COLO829 (cell line): Measurements from ENCODE around the gene MOB1A.
"Not testable (repeated sequence)": the region's sequence is repeated elsewhere in the genome, so short reads cannot be mapped to it uniquely, and the experiment has no call there.

Source experiments
- DNase-seq: peaks from one replicate; pipeline ENCODE4 v3.0.0; 2012; ENCODE audit warnings: low spot score

MOB1A gene

GRCh38 chr2:74178211-74179062 is at the start of gene MOB1A:
TSS of gene MOB1A (minus strand) at chr2:74178879. CDS start at chr2:74178674, 205 bp downstream.
- DNase-seq, result peak; percentile 96

- DNase-seq, result no peak
Measured at GRCh38 chr2:74227646-74228045, 49.0 kb upstream of the MOB1A start.

DNA sequence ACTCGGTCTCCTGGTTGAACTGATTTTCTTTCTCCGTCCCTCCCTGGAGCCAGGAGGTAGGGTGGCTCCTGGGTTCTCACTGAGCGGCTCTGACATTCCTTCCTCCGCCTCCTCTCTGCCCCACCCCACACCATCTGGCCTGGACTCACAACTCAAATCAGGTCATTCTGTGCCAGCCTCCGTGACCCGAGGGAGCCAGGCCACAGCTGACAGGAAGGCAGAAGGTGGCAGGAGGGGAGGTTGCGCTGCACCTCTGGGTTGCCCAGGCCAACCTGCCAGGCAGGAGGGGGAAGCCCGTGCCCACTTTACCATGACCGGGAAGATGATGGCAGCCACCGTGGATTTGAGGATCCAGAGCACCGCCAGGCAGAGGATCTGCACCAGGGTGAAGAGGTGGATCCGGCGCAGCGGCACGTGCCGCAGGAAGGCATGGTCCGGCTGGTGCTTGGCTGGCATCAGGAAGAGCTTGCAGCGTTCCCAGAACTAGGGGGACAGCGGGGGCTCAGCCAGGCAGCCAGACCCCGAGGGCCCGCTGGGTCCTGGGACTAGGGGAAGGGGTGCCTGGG is 48.1 kb upstream of the MOB1A start:
- no peak for DNase-seq

GRCh38 chr2:74225698-74226459 is 47.2 kb upstream of the MOB1A start:
- DNase-seq, result no peak

DNA sequence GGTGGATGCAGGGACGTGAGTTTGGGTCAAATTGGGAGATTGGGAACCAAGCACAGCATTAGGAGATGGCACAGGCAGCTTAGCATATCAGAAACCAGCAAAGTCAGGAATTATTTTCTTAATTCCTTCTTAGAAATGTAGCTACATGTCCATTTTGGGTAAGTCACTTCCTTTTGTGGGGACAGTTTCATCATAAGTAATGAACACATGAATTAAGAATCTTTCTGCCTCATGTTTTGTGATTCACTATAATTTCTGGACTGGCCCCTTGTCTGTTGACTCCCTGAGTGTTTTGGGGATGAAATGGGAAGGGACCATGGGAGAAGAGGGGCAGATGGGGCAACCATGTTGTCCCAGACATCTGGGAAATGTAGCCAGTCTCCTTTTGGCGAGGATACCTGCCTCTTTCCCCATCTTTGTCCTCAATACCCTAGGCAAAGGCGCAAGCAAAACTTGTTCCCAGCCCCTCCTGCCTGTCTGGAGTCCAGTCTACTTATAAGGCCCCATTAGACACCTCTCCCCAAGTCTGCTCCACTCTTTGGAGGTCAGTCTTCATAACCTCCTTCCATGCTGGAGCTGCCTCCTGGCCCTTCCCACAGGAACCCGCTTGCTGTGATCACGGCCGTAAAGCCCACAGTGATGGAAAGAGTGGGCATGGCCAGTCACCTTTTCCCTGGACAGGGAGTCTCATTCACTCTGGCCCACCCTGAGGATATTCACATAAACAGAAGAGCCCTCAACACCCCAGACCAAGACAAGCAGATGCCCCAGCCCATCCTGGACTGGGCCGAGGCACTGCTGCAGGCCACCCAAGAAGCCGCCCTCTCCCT is 45.5 kb upstream of the MOB1A start:
- DNase-seq, result no peak

DNA sequence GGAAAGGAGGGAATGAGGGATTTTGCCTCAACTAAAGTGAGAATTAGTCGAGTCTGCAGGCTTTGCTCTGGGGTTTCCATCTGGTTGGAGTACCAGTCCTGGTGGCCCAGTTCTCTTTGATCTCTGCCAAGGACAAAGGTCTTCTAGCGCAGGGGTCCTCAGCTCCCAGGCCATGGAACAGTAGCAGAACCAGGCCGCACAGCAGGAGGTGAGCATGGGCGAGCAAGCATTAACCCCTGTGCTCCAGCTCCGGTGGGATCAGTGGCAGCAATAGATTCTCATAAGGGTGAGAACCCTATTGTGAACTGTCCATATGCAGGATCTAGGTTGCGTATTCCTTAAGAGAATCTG is 43.6 kb upstream of the MOB1A start:
- DNase-seq, result no peak

- no peak for DNase-seq
Measured at GRCh38 chr2:74221604-74222299, 43.1 kb upstream of the MOB1A start.

GRCh38 chr2:74221091-74221490 is 42.4 kb upstream of the MOB1A start:
- no peak for DNase-seq

DNA sequence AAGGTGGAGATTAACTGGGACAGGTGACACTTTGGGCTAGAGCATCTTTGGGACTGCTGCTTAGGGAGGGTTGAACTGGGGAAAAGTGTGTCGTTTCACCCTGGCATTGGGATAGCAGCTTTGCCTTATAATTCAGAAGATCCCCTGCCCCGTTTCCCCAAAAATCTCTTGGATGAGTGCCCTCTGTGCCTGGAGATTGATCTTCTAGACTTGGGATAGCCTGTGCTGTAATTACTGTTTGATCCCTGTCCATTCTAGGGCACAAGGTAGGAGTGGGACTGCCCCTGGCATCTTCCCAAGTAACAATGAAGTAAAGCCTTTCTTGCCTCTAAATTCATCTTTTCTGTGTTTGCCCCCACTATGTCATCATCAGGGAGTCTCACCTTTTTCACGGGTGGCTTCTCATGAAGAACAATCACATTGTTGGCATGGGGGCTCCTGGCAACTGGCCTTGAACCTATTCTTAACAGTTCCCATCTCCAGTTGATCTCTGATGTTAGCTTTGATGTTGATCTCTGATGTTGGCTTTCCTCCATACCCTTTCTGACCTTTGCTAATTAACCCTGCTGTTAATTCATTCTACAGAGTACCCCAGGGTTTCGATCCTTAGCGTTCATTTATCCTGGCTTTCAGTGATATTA is 41.3 kb upstream of the MOB1A start:
- no peak for DNase-seq

DNA sequence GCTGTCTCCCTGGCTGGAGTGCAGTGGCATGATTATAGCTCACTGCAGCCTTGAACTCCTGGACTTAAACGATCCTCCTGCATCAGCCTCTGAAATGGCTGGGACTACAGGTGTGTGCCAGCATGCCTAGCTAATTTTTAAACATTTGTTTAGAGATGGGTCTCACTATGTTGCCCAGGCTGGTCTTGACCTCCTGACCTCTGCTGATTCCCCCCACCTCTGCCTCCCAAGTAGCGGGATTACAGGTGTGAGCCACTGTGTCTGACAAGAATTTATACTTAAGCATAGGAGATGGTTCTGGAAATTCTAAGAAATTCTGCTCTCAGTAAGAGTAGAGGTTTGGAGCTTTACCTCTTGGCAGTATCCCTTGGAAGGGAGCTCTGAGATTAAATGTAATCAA is 38.0 kb upstream of the MOB1A start:
- DNase-seq, result no peak

- not testable (repeated sequence) for DNase-seq
Measured at GRCh38 chr2:74215771-74216170, 37.1 kb upstream of the MOB1A start.

DNA sequence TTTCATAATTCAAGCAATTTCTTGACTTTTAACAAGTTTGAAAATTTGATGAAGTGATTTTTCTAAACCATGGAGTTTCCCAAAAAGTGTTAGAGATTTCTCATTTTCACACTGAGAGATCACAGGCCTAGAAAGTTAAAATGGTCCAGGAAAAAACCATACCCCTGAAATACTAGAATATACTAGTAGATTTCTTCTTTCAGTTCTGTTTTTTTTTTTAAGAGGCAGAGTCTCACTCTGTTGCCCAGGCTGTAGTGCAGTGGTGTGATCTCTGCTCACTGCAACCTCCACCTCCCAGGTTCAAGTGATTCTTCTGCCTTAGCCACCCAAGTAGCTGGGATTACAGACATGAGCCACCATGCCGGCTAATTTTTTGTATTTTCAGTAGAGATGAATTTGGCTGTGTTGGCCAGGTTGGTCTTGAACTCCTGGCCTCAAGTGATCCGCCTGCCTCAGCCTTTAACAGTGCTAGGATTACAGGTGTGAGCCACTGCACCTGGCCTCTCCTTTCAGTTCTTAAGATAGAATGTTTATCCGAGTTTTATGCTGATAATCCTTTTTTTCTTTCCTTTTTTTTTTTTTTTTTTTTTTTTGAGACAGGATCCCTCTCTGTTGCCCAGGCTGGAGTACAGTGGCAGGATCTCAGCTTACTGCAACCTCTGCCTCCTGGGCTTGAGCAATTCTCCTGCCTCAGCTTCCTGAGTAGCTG is 34.2 kb upstream of the MOB1A start:
- DNase-seq, result no peak

- DNase-seq, result no peak
Measured at GRCh38 chr2:74206180-74206688, 27.6 kb upstream of the MOB1A start.

DNA sequence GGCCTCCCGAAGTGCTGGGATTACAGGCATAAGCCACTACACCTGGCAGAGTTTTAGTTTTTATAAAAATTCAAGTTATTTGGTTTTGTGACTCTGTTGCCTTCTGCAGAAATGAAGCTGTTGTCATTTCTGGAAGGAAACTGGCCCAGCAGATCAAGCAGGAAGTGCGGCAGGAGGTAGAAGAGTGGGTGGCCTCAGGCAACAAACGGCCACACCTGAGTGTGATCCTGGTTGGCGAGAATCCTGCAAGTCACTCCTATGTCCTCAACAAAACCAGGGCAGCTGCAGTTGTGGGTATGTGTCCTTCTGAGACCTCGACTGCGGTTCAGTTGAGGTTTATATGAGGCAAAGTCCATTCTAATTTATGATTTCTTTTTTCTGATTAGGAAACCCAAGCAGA is 26.9 kb upstream of the MOB1A start:
- no peak for DNase-seq

- DNase-seq, result no peak
Measured at GRCh38 chr2:74205113-74205512, 26.4 kb upstream of the MOB1A start.

DNA sequence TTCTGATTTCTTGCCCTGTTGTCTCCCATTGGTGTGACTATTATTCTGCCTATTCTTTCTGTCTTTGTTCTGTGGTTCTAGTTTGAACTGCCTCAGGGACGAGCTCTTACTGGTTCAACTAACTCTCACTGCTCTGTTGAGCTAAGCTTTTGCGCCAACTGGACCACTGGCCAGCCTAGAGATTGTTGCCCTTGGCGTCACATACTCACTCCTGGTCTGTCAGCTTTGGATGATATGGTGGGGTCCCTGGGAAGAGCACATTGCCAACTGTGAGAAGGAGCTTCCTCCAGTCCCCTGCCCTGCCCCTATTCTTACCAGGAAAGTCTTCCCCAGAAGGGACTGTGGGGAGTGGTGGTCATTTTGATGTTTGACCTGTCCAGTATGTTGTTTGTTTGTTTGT is 25.8 kb upstream of the MOB1A start:
- no peak for DNase-seq

DNA sequence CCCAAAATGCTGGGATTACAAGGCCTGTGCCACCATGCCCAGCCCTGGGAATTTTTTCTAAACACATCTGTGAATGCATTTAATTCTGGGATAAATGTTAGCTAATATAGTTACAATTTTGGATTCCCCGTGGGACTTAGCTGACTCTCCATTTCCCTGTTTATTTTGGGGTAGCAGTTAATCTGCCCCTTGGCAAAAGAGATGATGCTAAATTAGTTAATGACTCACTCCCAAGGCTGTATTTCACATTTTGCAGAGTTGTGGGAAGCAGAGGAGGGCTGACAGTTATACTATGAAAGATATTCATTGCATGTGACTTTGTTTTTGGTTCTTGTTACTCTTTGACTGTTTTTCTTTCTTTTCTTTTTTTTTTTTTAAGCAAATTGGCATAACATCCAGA is 22.9 kb upstream of the MOB1A start:
- DNase-seq, result no peak

- no peak for DNase-seq
Measured at GRCh38 chr2:74201196-74201595, 22.5 kb upstream of the MOB1A start.

GRCh38 chr2:74199871-74200305 is 21.2 kb upstream of the MOB1A start:
- DNase-seq, result peak; percentile 29

DNA sequence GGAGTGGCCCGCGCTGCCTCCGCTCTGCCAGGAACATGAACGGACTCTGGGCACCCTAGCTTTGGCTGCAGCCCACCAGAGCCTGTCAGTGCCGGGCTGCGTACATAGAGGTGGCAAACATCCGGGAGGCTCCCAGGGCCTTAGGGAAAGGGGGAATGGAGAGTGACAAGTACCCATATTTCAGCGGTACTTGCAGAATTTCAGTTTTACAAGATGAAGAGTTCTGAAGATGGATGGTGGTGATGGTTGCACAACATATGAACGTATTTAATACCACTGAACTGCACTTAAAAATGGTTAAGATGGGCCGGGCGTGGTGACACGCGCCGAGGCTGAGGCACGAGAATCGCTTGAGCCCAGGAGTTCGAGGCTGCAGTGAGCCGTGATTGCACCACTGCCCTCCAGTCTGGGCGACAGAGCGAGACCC is 20.6 kb upstream of the MOB1A start:
- DNase-seq, result no peak
